Stomach (tissue), 4 donors: Measurements from ENCODE around the gene SHISA6.

Experiments
- CTCF ChIP-seq, 7 experiments: fragments of 450-650 bp in 4 of 7; fragments of 200-600 bp in 3 of 7; sonication (generic) in 3 of 7; IDR thresholded peaks; one replicate each; pipeline ENCODE4 v1.5.1; 2016 to 2019; ENCODE audit warnings: antibody characterized with exemption in 7 of 7, control low read depth in 2 of 7, mild to moderate bottlenecking in 1 of 7
- POLR2AphosphoS5 ChIP-seq, 3 donors: sonication (generic); formaldehyde crosslinking; IDR thresholded peaks; one replicate each; pipeline ENCODE4 v1.6.1; 2016; ENCODE audit warnings: antibody characterized with exemption in 3 of 3

GRCh38 chr17:11294826-11295225 is 53.8 kb downstream of the SHISA6 start:
- no peak for TF ChIP-seq CTCF (IDR thresholded peaks at IDR 0.05)
- no peak for TF ChIP-seq POLR2AphosphoS5 (IDR thresholded peaks at IDR 0.05)
